PC-9 (cell line): ENCODE data around the gene CBX8. TPM values are rescaled to one million over a fixed set of nuclear protein-coding genes. Genes with fewer than 3 reads are reported as not detected.

ENCODE experiments used
- BruUV-seq: library from RNA; stranded (reverse); fragments of 400-500 nt; replicated peaks from 2 replicates; lab custom pipeline; 2021; lab: Mats Ljungman, UMichigan
- CTCF ChIA-PET: fragments of 300-600 bp; sonication (Branson Sonifier 250); formaldehyde crosslinking; loops from one replicate; lab custom pipeline; 2022; ENCODE audit warnings: antibody characterized with exemption; lab: Charles Lee
- POLR2A ChIA-PET: fragments of 300-600 bp; sonication (Branson Sonifier 250); formaldehyde crosslinking; loops from one replicate; lab custom pipeline; 2022; ENCODE audit warnings: antibody characterized with exemption; ENCODE audit not compliant: unreplicated experiment; lab: Charles Lee
- DNase-seq, 2 experiments: peaks; one replicate each; pipeline versions ENCODE4 v3.0.0 to v3.0.0-alpha.2; 2015 to 2022; ENCODE audit warnings: mixed read lengths in 1 of 2
- H2AFZ ChIP-seq: fragments of 200-600 bp; sonication (generic); 2 replicates; pipeline ENCODE4 v1.8.1; 2017; ENCODE audit warnings: antibody characterized with exemption
- H3F3A ChIP-seq: fragments of 200-600 bp; sonication (generic); 2 replicates; pipeline ENCODE4 v1.8.1; 2017; ENCODE audit warnings: antibody characterized with exemption, mild to moderate bottlenecking, low read depth; ENCODE audit not compliant: insufficient read depth
- H3K27ac ChIP-seq: fragments of 200-600 bp; sonication (generic); 2 replicates; pipeline ENCODE4 v1.6.1; 2016; ENCODE audit warnings: mixed run types
- H3K27me3 ChIP-seq: fragments of 200-600 bp; sonication (generic); 2 replicates; pipeline ENCODE4 v1.6.1; 2016; ENCODE audit warnings: low read depth, mixed run types; ENCODE audit not compliant: insufficient read depth
- H3K36me3 ChIP-seq: fragments of 200-600 bp; sonication (generic); 2 replicates; pipeline ENCODE4 v1.6.1; 2016; ENCODE audit warnings: low read depth, mixed run types
- H3K4me1 ChIP-seq: fragments of 200-600 bp; sonication (generic); replicated peaks from 2 replicates; pipeline ENCODE4 v1.6.1; 2016; ENCODE audit warnings: mixed run types; ENCODE audit not compliant: insufficient read depth
- H3K4me2 ChIP-seq: fragments of 200-600 bp; sonication (generic); 2 replicates; pipeline ENCODE4 v1.6.1; 2017; ENCODE audit warnings: mixed run types
- H3K4me3 ChIP-seq: fragments of 200-600 bp; sonication (generic); 2 replicates; pipeline ENCODE4 v1.6.1; 2016; ENCODE audit warnings: mixed run types
- H3K79me2 ChIP-seq: fragments of 200-600 bp; sonication (generic); 2 replicates; pipeline ENCODE4 v1.6.1; 2017; ENCODE audit warnings: low read depth, mixed run types
- H3K9me2 ChIP-seq: fragments of 200-600 bp; sonication (generic); 2 replicates; pipeline ENCODE4 v1.8.1; 2017; ENCODE audit warnings: mild to moderate bottlenecking; ENCODE audit not compliant: insufficient read depth
- H3K9me3 ChIP-seq: fragments of 200-600 bp; sonication (generic); 2 replicates; pipeline ENCODE4 v1.8.1; 2016; ENCODE audit warnings: low read depth; ENCODE audit not compliant: insufficient read depth
- H4K20me1 ChIP-seq: fragments of 200-600 bp; sonication (generic); 2 replicates; pipeline ENCODE4 v1.8.1; 2017; ENCODE audit not compliant: insufficient read depth
- EZH2 ChIP-seq: fragments of 200-600 bp; sonication (generic); IDR thresholded peaks from 2 replicates; pipeline ENCODE4 v1.8.0; 2017; ENCODE audit warnings: antibody characterized with exemption, low read depth
- intact Hi-C: fragments of 100-400 bp; cut with micrococcal nuclease; formaldehyde crosslinking; loops from one replicate; pipeline ENCODE4 v1.10.0; 2022; ENCODE audit not compliant: unreplicated experiment
- total RNA-seq: library from RNA; stranded (reverse); gene quantifications from 2 replicates; pipeline ENCODE4 v1.2.3, GENCODE V29; 2021
- TF ChIP-seq, protein P1 (sequence below): fragments of 200-600 bp; sonication (generic); conservative IDR thresholded peaks from 2 replicates; pipeline ENCODE4 v1.6.1; 2017; ENCODE audit warnings: mixed run types, antibody characterized with exemption, mild to moderate bottlenecking, moderate library complexity

CBX8 gene
- total RNA-seq, 1 experiment from 2014 or later, result 14.2 TPM

DNA sequence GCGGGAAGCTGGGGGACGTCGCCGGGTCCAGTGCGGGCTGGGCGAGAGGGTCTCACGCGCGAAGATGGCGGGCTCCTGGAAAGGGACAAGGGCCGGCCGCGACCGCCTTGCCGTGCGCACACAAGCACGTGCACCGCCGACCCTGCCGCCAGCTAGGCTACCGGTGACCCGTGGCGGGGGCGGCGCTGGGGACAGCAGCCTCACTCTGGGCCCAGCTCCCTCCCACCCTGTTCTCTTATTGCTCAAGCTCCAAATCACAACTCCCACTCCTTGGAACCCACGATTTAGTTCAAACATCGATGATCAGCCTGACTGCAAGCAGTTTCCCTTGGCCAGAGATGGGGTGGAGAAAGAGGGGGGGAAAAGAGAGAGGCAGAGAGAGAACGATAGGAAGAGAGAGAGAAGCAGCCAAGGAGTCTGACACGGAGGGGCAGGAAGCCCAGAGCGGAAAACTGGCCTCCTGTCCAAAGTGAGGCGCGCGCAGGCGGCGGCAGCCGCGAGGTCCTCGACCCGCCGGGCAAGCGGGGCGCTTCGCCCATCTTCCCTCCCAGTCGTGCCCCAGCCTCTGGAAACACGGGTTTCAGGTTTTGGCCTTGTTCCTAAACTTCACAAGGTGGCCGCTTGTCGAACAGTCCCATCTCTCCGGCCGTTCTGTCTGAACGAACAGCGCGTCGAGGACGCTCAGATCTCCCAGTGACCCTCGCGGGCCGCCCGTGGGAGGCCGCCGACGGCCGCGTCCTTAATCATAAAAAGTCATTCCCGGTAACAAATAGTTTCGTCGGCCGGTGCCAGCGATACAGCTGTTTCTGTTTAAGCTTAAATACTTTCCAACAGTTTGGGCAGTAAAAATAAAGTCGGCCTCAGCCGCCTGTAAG lies 1.7 kb upstream of the CBX8 start:
- Histone ChIP-seq H3K79me2 (peaks cover 8% of the 10 kb centered on the region; the same call in 1 of the 2 replicates), H3K4me3 (no peak overlapping the region), H3K27me3 (peaks cover 20% of the 10 kb centered on the region; the same call in 1 of the 2 replicates), H3K9me2 (no peaks in the 10 kb centered on the region), H2AFZ (no peak overlapping the region), H4K20me1 (no peaks in the 10 kb centered on the region), H3K9me3 (no peaks in the 10 kb centered on the region), H3K4me2 (peak overlapping the region; percentile 73; the same call in 1 of the 2 replicates), H3K36me3 (no peaks in the 10 kb centered on the region), H3F3A (no peaks in the 10 kb centered on the region; the same call in 1 of the 2 replicates), H3K4me1 (peaks cover 10% of the 10 kb centered on the region; the same call in 1 of the 2 replicates), H3K27ac (no peak overlapping the region)
- ChIA-PET CTCF (no interaction called here), POLR2A (no interaction called here)
- intact Hi-C loops, result no loop called here
- no TSS peak for BruUV-seq
- DNase-seq, result peak in 1 of 2 experiments; percentile 25
- TF ChIP-seq EZH2, result no peak
- TF ChIP-seq, protein P1, sequence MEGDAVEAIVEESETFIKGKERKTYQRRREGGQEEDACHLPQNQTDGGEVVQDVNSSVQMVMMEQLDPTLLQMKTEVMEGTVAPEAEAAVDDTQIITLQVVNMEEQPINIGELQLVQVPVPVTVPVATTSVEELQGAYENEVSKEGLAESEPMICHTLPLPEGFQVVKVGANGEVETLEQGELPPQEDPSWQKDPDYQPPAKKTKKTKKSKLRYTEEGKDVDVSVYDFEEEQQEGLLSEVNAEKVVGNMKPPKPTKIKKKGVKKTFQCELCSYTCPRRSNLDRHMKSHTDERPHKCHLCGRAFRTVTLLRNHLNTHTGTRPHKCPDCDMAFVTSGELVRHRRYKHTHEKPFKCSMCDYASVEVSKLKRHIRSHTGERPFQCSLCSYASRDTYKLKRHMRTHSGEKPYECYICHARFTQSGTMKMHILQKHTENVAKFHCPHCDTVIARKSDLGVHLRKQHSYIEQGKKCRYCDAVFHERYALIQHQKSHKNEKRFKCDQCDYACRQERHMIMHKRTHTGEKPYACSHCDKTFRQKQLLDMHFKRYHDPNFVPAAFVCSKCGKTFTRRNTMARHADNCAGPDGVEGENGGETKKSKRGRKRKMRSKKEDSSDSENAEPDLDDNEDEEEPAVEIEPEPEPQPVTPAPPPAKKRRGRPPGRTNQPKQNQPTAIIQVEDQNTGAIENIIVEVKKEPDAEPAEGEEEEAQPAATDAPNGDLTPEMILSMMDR, result no peak

DNA sequence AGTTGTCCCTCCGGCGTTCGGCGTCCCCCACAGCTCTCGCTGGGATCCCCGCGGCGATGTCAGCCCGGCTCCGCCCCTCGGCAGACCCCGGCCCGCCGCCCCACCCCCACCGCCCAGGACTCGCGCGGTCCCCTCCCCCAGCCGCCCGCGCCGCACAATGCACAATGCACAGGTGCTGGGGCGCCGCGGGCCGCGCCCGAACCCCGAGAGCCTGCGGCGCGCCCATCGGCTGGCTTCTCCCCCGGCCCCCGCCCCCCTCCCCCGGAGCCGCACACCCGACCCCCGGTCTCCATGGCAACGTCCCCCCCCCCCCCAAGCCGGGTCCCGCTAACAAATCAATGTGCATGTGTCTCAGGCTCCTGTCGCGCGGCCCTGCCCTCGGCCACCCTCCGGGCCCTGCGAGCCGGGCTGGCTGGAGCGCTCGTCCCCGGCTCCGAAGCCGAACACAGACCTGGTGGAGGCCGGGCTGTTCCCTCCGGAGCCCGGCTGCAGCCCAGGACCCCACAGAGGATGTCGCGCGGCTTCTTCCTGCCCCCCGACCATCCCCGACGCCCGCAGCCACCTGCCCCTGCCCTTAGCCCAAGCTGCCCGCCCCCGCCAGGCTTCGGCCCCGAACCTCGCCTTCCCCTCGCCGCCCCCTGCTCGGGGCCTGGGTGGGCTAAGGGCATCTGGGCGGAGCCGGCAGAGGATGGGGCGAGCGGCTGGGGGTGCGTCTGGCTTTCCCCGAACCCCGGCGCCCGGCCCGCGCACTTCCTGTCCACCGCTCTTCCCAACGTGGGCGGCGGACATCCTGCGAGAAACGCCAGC lies 818 bp upstream of the CBX8 start:
- Histone ChIP-seq H3K36me3 (no peaks in the 10 kb centered on the region), H3K4me2 (peak overlapping the region; percentile 73; the same call in 1 of the 2 replicates), H3K9me3 (no peaks in the 10 kb centered on the region), H3K27me3 (peaks cover 15% of the 10 kb centered on the region; the same call in 1 of the 2 replicates), H4K20me1 (no peaks in the 10 kb centered on the region), H3F3A (no peaks in the 10 kb centered on the region; the same call in 1 of the 2 replicates), H3K4me1 (peaks cover 10% of the 10 kb centered on the region; the same call in 1 of the 2 replicates), H3K79me2 (peaks cover 8% of the 10 kb centered on the region; the same call in 1 of the 2 replicates), H3K27ac (no peak overlapping the region), H3K4me3 (peak overlapping the region; percentile 73; the same call in 1 of the 2 replicates), H3K9me2 (no peaks in the 10 kb centered on the region), H2AFZ (no peak overlapping the region)
- intact Hi-C loops, result loop anchor here (1.0 to 2.0 kb wide), 2 partner anchors 27 to 35 kb away; no protein-coding TSS in a partner anchor
- no TSS peak for BruUV-seq
- CTCF ChIA-PET, result interaction anchor here (0.6 kb wide), 3 partner anchors 42 to 235 kb away, joined by 5 to 11 read pairs (median 6); partner anchors contain the start of gene CBX4
- POLR2A ChIA-PET, result interaction anchor here (0.6 to 1.0 kb wide), 6 partner anchors 21 to 372 kb away, joined by 3 to 27 read pairs (median 15); partner anchors contain the start of genes CARD14 and CBX4
- DNase-seq, result no peak
- TF ChIP-seq, protein P1, result no peak
- no peak for TF ChIP-seq EZH2
